Measurements from ENCODE around the gene ZNF287.

ZNF287 gene

DNA sequence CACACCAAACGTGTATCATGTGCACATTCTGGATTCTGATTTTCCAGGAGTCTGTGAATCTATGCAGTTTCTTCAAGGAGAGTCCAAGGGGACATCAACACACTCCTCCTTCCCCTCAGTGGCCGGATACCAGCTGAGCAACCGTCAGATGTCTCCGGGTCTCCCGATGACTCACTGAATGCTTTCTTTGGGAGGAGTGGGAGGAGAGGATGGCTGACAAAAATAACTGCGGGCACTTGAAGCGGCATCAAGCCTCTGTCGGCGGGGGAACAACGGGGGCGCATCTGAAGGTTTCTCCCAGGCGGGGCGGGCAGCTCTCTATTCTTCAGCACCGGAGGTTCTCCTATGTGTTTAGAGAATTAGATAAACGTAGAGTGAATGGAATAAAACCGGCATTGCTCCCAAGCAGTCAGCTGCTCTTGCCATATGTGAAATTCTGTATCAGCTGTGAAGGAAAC lies 52.4 kb downstream of the ZNF287 start:
- no peak for TF ChIP-seq CTCF (conservative IDR thresholded peaks at IDR 0.05; ENCODE audit: low read depth, low read length)
- H3K4me3 ChIP-seq (ENCODE audit: low read depth, low read length), result peak overlapping the region; percentile 46
- DNase-seq (ENCODE audit: low read depth), result peak; percentile 81

DNA sequence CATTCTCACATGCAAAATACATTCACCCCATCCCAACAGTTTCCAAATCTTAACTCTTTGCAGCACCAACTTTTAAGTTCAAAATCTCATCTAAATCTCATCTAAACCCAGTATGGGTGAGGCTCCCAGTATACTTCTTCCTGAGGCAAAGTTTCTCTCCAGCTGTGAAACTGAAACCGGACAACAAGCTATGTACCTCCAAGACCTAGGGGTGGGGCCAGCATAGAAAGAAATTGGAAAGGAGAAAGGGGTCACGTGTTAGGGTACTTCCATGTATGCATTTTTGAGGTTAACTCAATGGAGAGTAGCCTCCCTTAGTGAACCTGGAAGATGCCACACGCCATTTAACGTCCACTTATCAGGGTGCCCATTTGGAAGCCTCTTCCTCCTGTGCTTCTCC lies 53.1 kb downstream of the ZNF287 start:
- TF ChIP-seq CTCF (conservative IDR thresholded peaks at IDR 0.05; ENCODE audit: low read depth, low read length), result no peak

DNA sequence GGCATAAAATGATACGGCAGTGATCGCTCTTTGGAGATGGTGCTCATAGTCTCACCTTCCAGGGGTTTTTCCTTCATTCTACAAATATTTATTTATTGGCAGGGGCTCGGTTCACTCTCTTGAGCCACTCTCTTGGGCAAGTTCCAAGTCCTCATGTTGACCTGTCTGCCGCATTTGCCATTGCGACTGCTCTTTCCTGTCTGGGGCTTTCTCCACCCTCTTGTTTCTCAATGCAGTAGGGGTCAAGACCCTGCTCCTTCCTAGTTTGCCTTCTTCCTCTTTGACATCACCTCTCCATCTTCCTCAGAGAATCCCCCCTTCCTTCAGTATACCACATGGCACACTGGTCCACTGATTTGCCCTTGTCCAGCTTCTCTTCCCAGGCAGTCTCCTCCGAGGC lies 55.1 kb downstream of the ZNF287 start:
- DNase-seq (ENCODE audit: low read depth), result no peak
- no peak for TF ChIP-seq CTCF (conservative IDR thresholded peaks at IDR 0.05; ENCODE audit: low read depth, low read length)
- no peak overlapping the region for H3K4me3 ChIP-seq (ENCODE audit: low read depth, low read length)

More for the DNA sequence above, 53.1 kb downstream of the ZNF287 start:
- no peak for DNase-seq (ENCODE audit: low read depth)
- no peak overlapping the region for H3K4me3 ChIP-seq (ENCODE audit: low read depth, low read length)

DNA sequence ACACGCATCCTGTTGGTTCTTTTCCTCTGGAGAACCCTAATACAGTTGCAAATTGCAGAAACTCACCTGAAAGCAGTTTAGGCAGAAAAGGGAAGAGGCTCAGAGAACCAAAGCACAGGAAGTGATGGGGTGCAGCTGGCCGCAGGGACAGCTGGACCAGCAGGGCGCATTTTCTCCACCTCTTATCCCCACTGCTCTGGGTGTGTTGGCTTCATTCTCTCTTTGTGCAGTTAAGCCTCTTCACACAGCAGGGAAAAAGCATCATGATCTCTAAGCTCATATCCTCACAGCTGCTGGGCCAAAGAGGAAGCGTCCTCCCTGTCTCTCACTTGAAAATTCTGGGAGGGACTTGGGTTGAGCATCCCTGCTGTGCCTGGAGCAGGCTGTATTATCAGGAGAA lies 57.0 kb downstream of the ZNF287 start:
- no peak overlapping the region for H3K4me3 ChIP-seq (ENCODE audit: low read depth, low read length)
- peak; percentile 60 for DNase-seq (ENCODE audit: low read depth)
- no peak for TF ChIP-seq CTCF (conservative IDR thresholded peaks at IDR 0.05; ENCODE audit: low read depth, low read length)

- no peak for DNase-seq (ENCODE audit: low read depth)
- H3K4me3 ChIP-seq (ENCODE audit: low read depth, low read length), result no peak overlapping the region
- no peak for TF ChIP-seq CTCF (conservative IDR thresholded peaks at IDR 0.05; ENCODE audit: low read depth, low read length)
Observed at GRCh38 chr17:16511593-16511992, 57.4 kb downstream of the ZNF287 start.

DNA sequence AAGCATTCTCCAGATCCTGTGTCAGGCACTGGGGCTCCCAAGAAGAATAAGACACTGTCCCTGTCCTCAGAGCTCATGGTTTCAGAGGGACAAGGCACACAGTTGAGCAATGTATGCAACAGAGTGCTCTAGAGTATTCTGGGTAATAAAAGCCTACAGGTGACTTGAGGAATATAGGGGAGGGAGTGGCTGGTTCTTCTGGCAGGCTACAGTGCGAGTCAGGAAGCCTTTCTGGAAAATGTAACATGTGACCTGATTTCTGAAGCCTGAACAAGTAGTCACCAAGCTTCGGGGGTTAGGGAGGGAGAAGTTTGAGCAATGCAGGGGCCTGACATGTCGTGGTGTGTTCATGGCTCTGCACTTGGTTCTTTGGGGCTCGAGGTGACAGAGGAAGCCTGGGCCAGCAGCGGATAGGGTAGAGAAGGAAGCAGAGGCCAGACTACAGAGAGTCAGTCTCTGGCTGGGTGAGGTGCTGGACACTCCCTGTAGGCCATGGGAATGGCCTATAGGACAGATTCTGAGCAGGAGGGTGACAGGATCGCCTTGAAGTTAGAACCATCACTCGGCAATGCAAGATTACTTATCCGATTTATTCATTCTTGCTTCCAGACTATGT lies 61.0 kb downstream of the ZNF287 start:
- no peak for DNase-seq (ENCODE audit: low read depth)
- no peak for TF ChIP-seq CTCF (conservative IDR thresholded peaks at IDR 0.05; ENCODE audit: low read depth, low read length)
- H3K4me3 ChIP-seq (ENCODE audit: low read depth, low read length), result no peak overlapping the region

GRCh38 chr17:16506188-16506587 lies 62.8 kb downstream of the ZNF287 start:
- no peak for DNase-seq (ENCODE audit: low read depth)
- peak; percentile 38 for TF ChIP-seq CTCF (conservative IDR thresholded peaks at IDR 0.05; ENCODE audit: low read depth, low read length)
- H3K4me3 ChIP-seq (ENCODE audit: low read depth, low read length), result no peak overlapping the region

All from choroid plexus epithelial cell (primary cell).